Breast epithelium (tissue), 4 donors: ENCODE results near the gene CASS4. TPM values are rescaled to one million over a fixed set of nuclear protein-coding genes. Genes with fewer than 3 reads are reported as not detected.

ENCODE experiments used
- DNase-seq, 2 donors: peaks; one replicate each; pipeline ENCODE4 v3.0.0-alpha.2; 2019; ENCODE audit warnings: low spot score in 2 of 2
- H3K27ac ChIP-seq, 2 donors: fragments of 200-600 bp; sonication (generic) in 1 of 2; one replicate each; pipeline ENCODE4 v1.5.1; 2016 to 2019; ENCODE audit warnings: mild to moderate bottlenecking in 1 of 2
- H3K27me3 ChIP-seq, 2 donors: fragments of 200-600 bp; sonication (generic) in 1 of 2; one replicate each; pipeline versions ENCODE4 v1.5.1 to v1.6.0; 2017 to 2019; ENCODE audit warnings: control low read depth in 1 of 2, mild to moderate bottlenecking in 1 of 2
- H3K36me3 ChIP-seq: fragments of 200-600 bp; one replicate; pipeline ENCODE4 v1.5.1; 2019
- H3K4me1 ChIP-seq, 2 donors: fragments of 200-600 bp; sonication (generic); one replicate each; pipeline ENCODE4 v1.5.1; 2016 to 2019; ENCODE audit warnings: control low read depth in 1 of 2
- H3K4me3 ChIP-seq, 3 donors: fragments of 200-600 bp; sonication (generic); 1 replicate in 2 of 3; 2 replicates in 1 of 3; pipeline ENCODE4 v1.5.1; 2016 to 2019; ENCODE audit warnings: mild to moderate bottlenecking in 3 of 3, moderate library complexity in 2 of 3
- H3K9me3 ChIP-seq, 2 donors: fragments of 200-600 bp; sonication (generic) in 1 of 2; one replicate each; pipeline ENCODE4 v1.5.1; 2016 to 2019; ENCODE audit warnings: control low read depth in 1 of 2
- POLR2A ChIP-seq: fragments of 450-650 bp; IDR thresholded peaks from one replicate; pipeline ENCODE4 v1.6.1; 2016; ENCODE audit warnings: antibody characterized with exemption, mild to moderate bottlenecking, moderate library complexity
- POLR2AphosphoS5 ChIP-seq, 3 donors: sonication (generic); formaldehyde crosslinking; IDR thresholded peaks; one replicate each; pipeline ENCODE4 v1.6.1; 2017; ENCODE audit warnings: antibody characterized with exemption in 3 of 3
- intact Hi-C: fragments of 100-400 bp; cut with DNase I; formaldehyde crosslinking; loops from one replicate; pipeline ENCODE4 v1.15.1; 2023; ENCODE audit warnings: low total_unique reads
- total RNA-seq, 3 donors: library from RNA; depleted of rRNA; stranded (reverse); fragments of >200 nt; gene quantifications; one replicate each; pipeline ENCODE4 v1.1.0, GENCODE V29; 2016
- TF ChIP-seq, protein P1 (sequence below), 3 donors: fragments of 450-650 bp; IDR thresholded peaks; one replicate each; pipeline ENCODE4 v1.5.1; 2016 to 2017; ENCODE audit warnings: antibody characterized with exemption in 3 of 3, mild to moderate bottlenecking in 3 of 3, moderate library complexity in 3 of 3

CASS4 gene
- total RNA-seq, 3 donors from 2014 or later: 1.6 to 3.4 (median 2.2) TPM

DNA sequence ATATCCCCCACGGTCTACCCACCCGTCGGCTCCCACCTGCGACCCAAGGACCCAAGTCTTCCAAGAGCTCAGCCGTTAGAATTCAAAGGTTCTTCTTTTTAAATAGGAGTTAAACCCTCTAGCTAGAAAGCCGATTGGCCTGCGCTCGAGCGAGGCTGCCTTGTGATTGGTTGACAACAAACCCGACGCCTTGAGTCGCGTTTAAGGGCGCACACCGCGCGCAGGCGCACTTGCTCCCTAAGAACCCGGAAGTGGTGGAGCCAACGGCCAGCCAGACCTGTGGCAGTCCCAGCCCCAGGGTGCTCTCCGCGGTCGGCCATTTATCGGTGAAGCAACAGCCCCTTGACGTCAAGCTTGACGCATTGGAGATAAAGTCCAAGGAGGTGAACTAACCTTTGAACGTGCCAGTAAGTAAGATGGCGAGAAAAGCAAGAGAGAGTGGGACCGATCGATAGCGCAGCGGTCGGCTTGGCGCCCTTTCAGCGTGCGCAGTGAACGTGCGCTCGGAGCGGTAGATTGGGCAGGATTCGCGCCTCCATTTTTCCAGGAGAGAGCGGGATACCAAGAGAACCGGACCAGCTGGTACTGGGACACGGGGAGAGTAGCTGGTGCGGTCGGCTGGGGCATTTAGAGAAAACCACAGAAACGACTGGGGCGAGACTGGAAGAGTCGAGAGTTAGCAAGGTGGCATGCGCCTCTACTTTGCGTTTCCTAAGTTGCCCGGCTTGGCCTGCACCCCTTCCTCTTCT lies 19.8 kb upstream of the CASS4 start, which contains the start of the genes AURKA and CSTF1:
Gene AURKA, minus strand, starts transcription at position 84 of the 749 bp plus-strand sequence. CDS start 4,018 bp downstream, outside the sequence.
Gene CSTF1, plus strand, starts transcription at position 514 of the 749 bp plus-strand sequence. CDS start 2,908 bp downstream, outside the sequence.
- peak; percentile 99 for DNase-seq
- Histone ChIP-seq H3K4me3 (peak within 1 kb of the TSS; percentile 77 to 96 (median 85)), H3K4me1 (peaks cover 0 to 24% of the 10 kb centered on the region in 2 donors), H3K27me3 (no peaks in the 10 kb centered on the region), H3K9me3 (no peaks in the 10 kb centered on the region), H3K27ac (peak within 1 kb of the TSS; percentile 90 to 96), H3K36me3 (peaks cover 7% of the 10 kb centered on the region)
- no peak for TF ChIP-seq POLR2A
- peak; percentile 91 to 97 (median 93) for TF ChIP-seq POLR2AphosphoS5 (IDR thresholded peaks at IDR 0.05)
- TF ChIP-seq, protein P1, sequence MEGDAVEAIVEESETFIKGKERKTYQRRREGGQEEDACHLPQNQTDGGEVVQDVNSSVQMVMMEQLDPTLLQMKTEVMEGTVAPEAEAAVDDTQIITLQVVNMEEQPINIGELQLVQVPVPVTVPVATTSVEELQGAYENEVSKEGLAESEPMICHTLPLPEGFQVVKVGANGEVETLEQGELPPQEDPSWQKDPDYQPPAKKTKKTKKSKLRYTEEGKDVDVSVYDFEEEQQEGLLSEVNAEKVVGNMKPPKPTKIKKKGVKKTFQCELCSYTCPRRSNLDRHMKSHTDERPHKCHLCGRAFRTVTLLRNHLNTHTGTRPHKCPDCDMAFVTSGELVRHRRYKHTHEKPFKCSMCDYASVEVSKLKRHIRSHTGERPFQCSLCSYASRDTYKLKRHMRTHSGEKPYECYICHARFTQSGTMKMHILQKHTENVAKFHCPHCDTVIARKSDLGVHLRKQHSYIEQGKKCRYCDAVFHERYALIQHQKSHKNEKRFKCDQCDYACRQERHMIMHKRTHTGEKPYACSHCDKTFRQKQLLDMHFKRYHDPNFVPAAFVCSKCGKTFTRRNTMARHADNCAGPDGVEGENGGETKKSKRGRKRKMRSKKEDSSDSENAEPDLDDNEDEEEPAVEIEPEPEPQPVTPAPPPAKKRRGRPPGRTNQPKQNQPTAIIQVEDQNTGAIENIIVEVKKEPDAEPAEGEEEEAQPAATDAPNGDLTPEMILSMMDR (IDR thresholded peaks at IDR 0.05): no peak
- intact Hi-C loops: no loop called here

DNA sequence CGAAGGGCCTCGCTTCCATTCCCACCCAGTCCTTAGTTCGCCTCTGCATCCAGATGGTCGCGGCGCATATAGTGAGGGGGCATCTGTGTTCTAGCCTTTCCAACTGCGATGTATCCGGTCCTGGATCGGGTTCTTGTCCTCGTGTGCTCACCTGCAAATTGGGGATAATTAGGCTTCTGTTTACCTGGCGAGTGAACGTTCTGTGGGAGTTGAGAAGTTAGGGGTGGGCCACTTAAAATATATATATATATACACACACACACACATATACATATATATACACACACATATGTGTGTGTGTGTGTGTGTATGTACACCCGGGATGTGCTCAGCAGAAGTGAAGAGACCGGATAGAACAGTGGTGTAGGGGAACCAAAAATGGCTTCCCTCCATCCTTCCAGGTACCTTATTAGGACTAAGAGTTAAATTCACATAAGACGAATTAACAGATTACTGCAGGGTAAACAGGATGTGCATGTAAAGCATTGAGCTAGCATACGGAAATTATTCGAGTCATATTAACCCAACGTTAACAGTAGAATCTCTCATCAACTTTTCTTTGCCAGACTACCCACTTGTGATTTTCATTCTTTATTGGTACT lies 19.1 kb upstream of the CASS4 start:
- peaks cover 0 to 24% of the 10 kb centered on the region in 2 donors for H3K4me1 ChIP-seq
- H3K4me3 ChIP-seq: peak overlapping the region; percentile 77 to 96 (median 85)
- TF ChIP-seq POLR2AphosphoS5 (IDR thresholded peaks at IDR 0.05) (no peak), POLR2A (no peak)
- TF ChIP-seq, protein P1 (IDR thresholded peaks at IDR 0.05): no peak
- no peaks in the 10 kb centered on the region for H3K9me3 ChIP-seq
- intact Hi-C loops: no loop called here
- no peaks in the 10 kb centered on the region for H3K27me3 ChIP-seq
- no peak for DNase-seq
- peaks cover 11% of the 10 kb centered on the region for H3K36me3 ChIP-seq
- peak overlapping the region; percentile 90 to 96 for H3K27ac ChIP-seq

DNA sequence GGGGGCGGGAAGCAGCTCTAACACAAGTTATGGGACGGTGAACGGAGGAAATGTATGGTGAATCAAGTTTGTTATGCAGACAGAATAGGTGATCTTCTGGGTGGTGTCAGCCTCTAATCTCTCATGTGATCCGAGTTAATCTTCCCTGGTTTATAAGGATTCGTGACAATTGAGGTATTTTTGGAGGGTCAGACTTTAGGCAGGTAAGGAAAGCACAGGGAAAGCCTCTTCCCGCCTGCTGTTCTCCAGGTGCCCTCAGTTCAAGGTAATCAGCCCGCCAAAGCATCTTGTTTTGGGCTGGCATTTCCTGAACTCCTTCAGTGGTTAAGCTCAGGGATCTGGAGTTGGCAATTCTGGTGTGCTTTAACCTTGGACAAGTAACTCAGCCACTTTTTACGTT lies 18.4 kb upstream of the CASS4 start:
- no peak for DNase-seq
- H3K27ac ChIP-seq: no peak overlapping the region
- peaks cover 0 to 24% of the 10 kb centered on the region in 2 donors for H3K4me1 ChIP-seq
- H3K36me3 ChIP-seq: peaks cover 11% of the 10 kb centered on the region
- H3K9me3 ChIP-seq: no peaks in the 10 kb centered on the region
- no peaks in the 10 kb centered on the region for H3K27me3 ChIP-seq
- H3K4me3 ChIP-seq: peak overlapping the region; percentile 77 to 96 (median 85)
- intact Hi-C loops: no loop called here
- TF ChIP-seq POLR2AphosphoS5 (IDR thresholded peaks at IDR 0.05): no peak
- TF ChIP-seq POLR2A: no peak
- TF ChIP-seq, protein P1 (IDR thresholded peaks at IDR 0.05): no peak

DNA sequence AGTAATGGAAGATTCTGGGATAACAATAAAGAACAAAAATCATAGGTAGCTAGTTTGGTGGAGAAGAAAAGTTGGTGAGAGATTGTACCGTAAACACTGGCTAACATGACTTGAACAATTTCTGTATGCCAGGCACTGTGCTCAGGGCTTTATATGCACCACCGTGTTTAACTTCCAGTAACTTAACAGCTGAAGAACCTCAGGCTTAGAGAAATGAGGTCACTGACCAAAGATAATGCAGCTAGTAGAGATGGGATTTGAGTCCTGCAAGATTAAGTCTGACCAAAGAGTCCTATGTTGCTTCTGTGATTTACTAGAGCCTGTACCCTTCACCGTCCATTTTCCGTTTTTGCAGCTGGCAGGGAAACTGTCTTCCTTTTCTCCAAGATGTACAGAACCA lies 16.9 kb upstream of the CASS4 start:
- no peak for DNase-seq
- Histone ChIP-seq H3K4me3 (no peak overlapping the region), H3K27me3 (no peaks in the 10 kb centered on the region), H3K4me1 (peaks cover 0 to 24% of the 10 kb centered on the region in 2 donors), H3K36me3 (peaks cover 19% of the 10 kb centered on the region), H3K27ac (no peak overlapping the region), H3K9me3 (no peaks in the 10 kb centered on the region)
- intact Hi-C loops: no loop called here
- TF ChIP-seq, protein P1 (IDR thresholded peaks at IDR 0.05): no peak
- TF ChIP-seq POLR2AphosphoS5 (IDR thresholded peaks at IDR 0.05) (no peak), POLR2A (no peak)
